HEK293 (cell line): ENCODE results near the gene WNT7A.

Source experiments
- CTCF ChIA-PET: fragments of 350-600 bp; formaldehyde crosslinking; extraction: SDS; loops from one replicate; lab custom pipeline; 2021; ENCODE audit warnings: antibody characterized with exemption; lab: Yijun Ruan, JAX
- POLR2A ChIA-PET: fragments of 300-600 bp; formaldehyde crosslinking; extraction: SDS; loops from one replicate; lab custom pipeline; 2020; ENCODE audit warnings: antibody characterized with exemption, inconsistent platforms; lab: Yijun Ruan, JAX
- H3K27ac ChIP-seq: fragments of 200-500 bp; sonication (Bioruptor generic); 2 replicates; pipeline ENCODE4 v1.5.1; 2014; ENCODE audit warnings: low read depth, low read length, control low read depth, inconsistent platforms; ENCODE audit errors: extremely low read depth
- H3K36me3 ChIP-seq, 2 experiments: fragments of 200-500 bp in 1 of 2; sonication (Bioruptor generic) in 1 of 2; 1 replicate in 1 of 2; 2 replicates in 1 of 2; pipeline ENCODE4 v1.5.1; 2014 to 2017; ENCODE audit warnings: inconsistent platforms in 2 of 2, low read length in 2 of 2; ENCODE audit not compliant: control insufficient read depth in 2 of 2, insufficient read depth in 1 of 2
- H3K4me1 ChIP-seq: fragments of 200-500 bp; sonication (Bioruptor generic); 2 replicates; pipeline ENCODE4 v1.5.1; 2014; ENCODE audit warnings: mild to moderate bottlenecking, low read length, inconsistent platforms; ENCODE audit not compliant: control insufficient read depth, insufficient read depth
- H3K4me3 ChIP-seq: 2 replicates; pipeline ENCODE4 v1.5.1; 2011; ENCODE audit warnings: low read depth, mild to moderate bottlenecking, control low read depth, low read length, moderate library complexity
- H3K9me3 ChIP-seq: fragments of 200-500 bp; sonication (Bioruptor generic); 2 replicates; pipeline ENCODE4 v1.5.1; 2014; ENCODE audit warnings: low read depth, low read length, inconsistent platforms; ENCODE audit not compliant: control insufficient read depth, insufficient read depth
- PRDM1 ChIP-seq: fragments of 450-650 bp; formaldehyde crosslinking; IDR thresholded peaks from 2 replicates; pipeline ENCODE4; 2016; ENCODE audit warnings: missing biosample characterization, missing genetic modification characterization
- YY2 ChIP-seq: fragments of 450-650 bp; formaldehyde crosslinking; IDR thresholded peaks from 2 replicates; pipeline ENCODE4 v1.5.1; 2016; ENCODE audit warnings: missing biosample characterization, missing genetic modification characterization
- ZNF16 ChIP-seq: fragments of 450-650 bp; formaldehyde crosslinking; IDR thresholded peaks from 2 replicates; pipeline ENCODE4 v1.5.1; 2016; ENCODE audit warnings: low read depth, missing biosample characterization, missing genetic modification characterization
- ZNF2 ChIP-seq: fragments of 450-650 bp; formaldehyde crosslinking; IDR thresholded peaks from 2 replicates; pipeline ENCODE4 v1.5.1; 2016; ENCODE audit warnings: missing biosample characterization, missing genetic modification characterization
- ZNF23 ChIP-seq: fragments of 450-650 bp; formaldehyde crosslinking; IDR thresholded peaks from 2 replicates; pipeline ENCODE4 v1.5.1; 2016; ENCODE audit warnings: missing biosample characterization, missing genetic modification characterization, borderline replicate concordance
- ZNF248 ChIP-seq: fragments of 450-650 bp; formaldehyde crosslinking; IDR thresholded peaks from 2 replicates; pipeline ENCODE4 v1.5.1; 2017; ENCODE audit warnings: missing biosample characterization, missing genetic modification characterization
- ZNF280D ChIP-seq: fragments of 450-650 bp; formaldehyde crosslinking; IDR thresholded peaks from 2 replicates; pipeline ENCODE4 v1.5.1; 2016; ENCODE audit warnings: missing biosample characterization, missing genetic modification characterization
- ZNF362 ChIP-seq: fragments of 450-650 bp; formaldehyde crosslinking; IDR thresholded peaks from 2 replicates; pipeline ENCODE4 v1.5.1; 2016; ENCODE audit warnings: missing biosample characterization, missing genetic modification characterization
- ZNF513 ChIP-seq: fragments of 450-650 bp; IDR thresholded peaks from 2 replicates; pipeline ENCODE4 v1.5.1; 2018; ENCODE audit warnings: missing biosample characterization, missing genetic modification characterization
- ZNF623 ChIP-seq: fragments of 450-650 bp; formaldehyde crosslinking; IDR thresholded peaks from 2 replicates; pipeline ENCODE4 v1.5.1; 2016; ENCODE audit warnings: missing biosample characterization, missing genetic modification characterization
- ZNF658 ChIP-seq: fragments of 450-650 bp; formaldehyde crosslinking; IDR thresholded peaks from 2 replicates; pipeline ENCODE4; 2016; ENCODE audit warnings: missing biosample characterization, missing genetic modification characterization
- ZNF747 ChIP-seq: fragments of 450-650 bp; formaldehyde crosslinking; IDR thresholded peaks from 2 replicates; pipeline ENCODE4 v1.5.1; 2016; ENCODE audit warnings: missing biosample characterization, missing genetic modification characterization
- ZSCAN23 ChIP-seq: fragments of 450-650 bp; formaldehyde crosslinking; IDR thresholded peaks from 2 replicates; pipeline ENCODE4 v1.5.1; 2016; ENCODE audit warnings: missing biosample characterization, missing genetic modification characterization

The WNT7A gene

GRCh38 chr3:13844286-13844685 lies 35.6 kb downstream of the WNT7A start:
- H3K9me3 ChIP-seq, result no peaks in the 10 kb centered on the region
- TF ChIP-seq PRDM1 (tag by site-specific recombination) (no peak), ZNF658 (tag by site-specific recombination) (no peak)
- no peaks in the 10 kb centered on the region for H3K36me3 ChIP-seq
- CTCF ChIA-PET, result interaction anchor here (0.5 to 0.8 kb wide), 2 partner anchors 187 to 1500 kb away, joined by 3 read pairs; no protein-coding TSS in a partner anchor
- H3K27ac ChIP-seq, result no peak overlapping the region
- H3K4me1 ChIP-seq, result no peaks in the 10 kb centered on the region
- H3K4me3 ChIP-seq, result no peak overlapping the region
- POLR2A ChIA-PET, result no interaction called here

GRCh38 chr3:13843351-13843750 lies 36.5 kb downstream of the WNT7A start:
- Histone ChIP-seq H3K27ac (no peak overlapping the region), H3K36me3 (no peaks in the 10 kb centered on the region), H3K9me3 (no peaks in the 10 kb centered on the region)
- POLR2A ChIA-PET, result no interaction called here
- no peak for TF ChIP-seq ZNF362 (tag by site-specific recombination)
- TF ChIP-seq, all 188 proteins: peak for 0
- Histone ChIP-seq H3K4me1 (no peaks in the 10 kb centered on the region), H3K4me3 (no peak overlapping the region)
- CTCF ChIA-PET, result interaction anchor here (0.8 to 1.1 kb wide), 2 partner anchors 44 to 360 kb away, joined by 3 to 4 read pairs; no protein-coding TSS in a partner anchor

- Histone ChIP-seq H3K36me3 (no peaks in the 10 kb centered on the region), H3K4me1 (no peaks in the 10 kb centered on the region), H3K4me3 (no peak overlapping the region), H3K27ac (no peak overlapping the region), H3K9me3 (no peaks in the 10 kb centered on the region)
- TF ChIP-seq ZSCAN23 (tag by site-specific recombination) (no peak), ZNF280D (tag by site-specific recombination) (no peak), ZNF2 (tag by site-specific recombination) (no peak), ZNF16 (no peak), YY2 (no peak)
- CTCF ChIA-PET, result no interaction called here
- POLR2A ChIA-PET, result no interaction called here
These were observed 37.6 kb downstream of the WNT7A start for GRCh38 chr3:13842226-13842625.

GRCh38 chr3:13841826-13842225 lies 38.0 kb downstream of the WNT7A start:
- no peaks in the 10 kb centered on the region for H3K4me1 ChIP-seq
- no peak overlapping the region for H3K27ac ChIP-seq
- H3K4me3 ChIP-seq, result no peak overlapping the region
- TF ChIP-seq ZNF280D (tag by site-specific recombination) (no peak), ZNF623 (tag by site-specific recombination) (peak; percentile 72), ZNF513 (tag by site-specific recombination) (no peak), ZNF248 (tag by site-specific recombination) (no peak), ZNF747 (tag by site-specific recombination) (no peak), ZNF23 (no peak)
- TF ChIP-seq, all 188 proteins: peak for 1
- H3K36me3 ChIP-seq, result no peaks in the 10 kb centered on the region
- CTCF ChIA-PET, result no interaction called here
- H3K9me3 ChIP-seq, result no peaks in the 10 kb centered on the region
- POLR2A ChIA-PET, result no interaction called here
